Common myeloid progenitor, CD34-positive (primary cell): ENCODE measurements around the gene PTPN23.

Experiments used
- CTCF ChIA-PET: fragments of 350-600 bp; sonication (Branson Sonifier 250); formaldehyde crosslinking; loops from one replicate; lab custom pipeline; 2021; ENCODE audit warnings: antibody characterized with exemption; lab: Charles Lee
- POLR2A ChIA-PET: fragments of 350-600 bp; sonication (Branson Sonifier 250); formaldehyde crosslinking; loops from one replicate; lab custom pipeline; 2021; ENCODE audit warnings: antibody characterized with exemption; lab: Charles Lee
- DNase-seq, 3 donors: peaks; one replicate each; pipeline versions ENCODE4 v3.0.0 to v3.0.0-alpha.2; 2013
- H3K27ac ChIP-seq, 2 experiments: 1 replicate in 1 of 2; 2 replicates in 1 of 2; pipeline ENCODE4 v1.7.0; 2013; ENCODE audit warnings: inconsistent platforms in 2 of 2, low read length in 2 of 2, mild to moderate bottlenecking in 2 of 2, low read depth in 1 of 2, moderate library complexity in 1 of 2; ENCODE audit not compliant: severe bottlenecking in 2 of 2, insufficient read depth in 1 of 2, poor library complexity in 1 of 2
- H3K27me3 ChIP-seq, 5 experiments: replicated peaks in 2 of 5; 1 replicate in 3 of 5; 2 replicates in 2 of 5; pipeline versions ENCODE4 v1.6.1 to v1.7.0; 2013; ENCODE audit warnings: low read length in 4 of 5, mild to moderate bottlenecking in 2 of 5, moderate library complexity in 2 of 5, inconsistent platforms in 1 of 5; ENCODE audit not compliant: insufficient read depth in 5 of 5, control insufficient read depth in 4 of 5
- H3K36me3 ChIP-seq, 4 experiments: 1 replicate in 2 of 4; 2 replicates in 2 of 4; pipeline versions ENCODE4 v1.6.1 to v1.7.0; 2013; ENCODE audit warnings: low read length in 3 of 4, control low read depth in 1 of 4, mild to moderate bottlenecking in 1 of 4; ENCODE audit not compliant: control insufficient read depth in 4 of 4, insufficient read depth in 4 of 4
- H3K4me1 ChIP-seq, 4 experiments: 1 replicate in 3 of 4; 2 replicates in 1 of 4; pipeline versions ENCODE4 v1.6.1 to v1.7.1; 2013; ENCODE audit warnings: low read length in 3 of 4, mild to moderate bottlenecking in 3 of 4, control low read depth in 1 of 4, inconsistent platforms in 1 of 4, moderate library complexity in 1 of 4; ENCODE audit not compliant: control insufficient read depth in 4 of 4, insufficient read depth in 4 of 4; ENCODE audit errors: control extremely low read depth in 1 of 4
- H3K4me3 ChIP-seq, 7 experiments: 1 replicate in 4 of 7; 2 replicates in 3 of 7; pipeline versions ENCODE4 v1.5.1 to v1.7.0; 2013; ENCODE audit warnings: mild to moderate bottlenecking in 7 of 7, low read length in 6 of 7, moderate library complexity in 6 of 7, inconsistent platforms in 2 of 7, low read depth in 2 of 7, control low read depth in 1 of 7; ENCODE audit not compliant: insufficient read depth in 4 of 7, control insufficient read depth in 1 of 7; ENCODE audit errors: extremely low read depth in 1 of 7
- H3K9me3 ChIP-seq, 5 experiments: 1 replicate in 4 of 5; 2 replicates in 1 of 5; pipeline versions ENCODE4 v1.6.1 to v1.7.1; 2013; ENCODE audit warnings: low read length in 4 of 5, mild to moderate bottlenecking in 2 of 5, inconsistent platforms in 1 of 5, low read depth in 1 of 5, moderate library complexity in 1 of 5; ENCODE audit not compliant: control insufficient read depth in 4 of 5, insufficient read depth in 2 of 5; ENCODE audit errors: control extremely low read depth in 1 of 5
- WGBS: methylation state at CpG from one replicate; pipeline ENCODE4 v1.1.5; 2013; ENCODE audit not compliant: insufficient coverage; 5-methylcytosine and 5-hydroxymethylcytosine counted together

PTPN23 gene

GRCh38 chr3:47422743-47423142 lies 41.9 kb downstream of the PTPN23 start:
- ChIA-PET POLR2A (no interaction called here), CTCF (interaction anchor here (0.8 to 6.3 kb wide), 7 partner anchors 10 to 98 kb away, joined by 4 to 63 read pairs (median 6); partner anchors contain the start of genes ELP6 and SCAP)
- H3K36me3 ChIP-seq = peaks cover 3 to 81% (median 47%) of the 10 kb centered on the region in 4 experiments

GRCh38 chr3:47423548-47424145 lies 42.8 kb downstream of the PTPN23 start:
- 87% methylated on average over 4 of the region's 8 CpGs for WGBS
- peaks cover 2 to 85% (median 50%) of the 10 kb centered on the region in 4 experiments for H3K36me3 ChIP-seq

More at GRCh38 chr3:47422743-47423142, 41.9 kb downstream of the PTPN23 start:
- Histone ChIP-seq H3K9me3 (no peaks in the 10 kb centered on the region), H3K27ac (peak overlapping the region in 1 of 2 experiments; percentile 20), H3K4me3 (no peak overlapping the region), H3K27me3 (no peaks in the 10 kb centered on the region), H3K4me1 (peaks cover 0 to 18% (median 8%) of the 10 kb centered on the region in 4 experiments)
- 97% methylated on average over 7 of the region's 9 CpGs for WGBS
- no peak for DNase-seq

DNA sequence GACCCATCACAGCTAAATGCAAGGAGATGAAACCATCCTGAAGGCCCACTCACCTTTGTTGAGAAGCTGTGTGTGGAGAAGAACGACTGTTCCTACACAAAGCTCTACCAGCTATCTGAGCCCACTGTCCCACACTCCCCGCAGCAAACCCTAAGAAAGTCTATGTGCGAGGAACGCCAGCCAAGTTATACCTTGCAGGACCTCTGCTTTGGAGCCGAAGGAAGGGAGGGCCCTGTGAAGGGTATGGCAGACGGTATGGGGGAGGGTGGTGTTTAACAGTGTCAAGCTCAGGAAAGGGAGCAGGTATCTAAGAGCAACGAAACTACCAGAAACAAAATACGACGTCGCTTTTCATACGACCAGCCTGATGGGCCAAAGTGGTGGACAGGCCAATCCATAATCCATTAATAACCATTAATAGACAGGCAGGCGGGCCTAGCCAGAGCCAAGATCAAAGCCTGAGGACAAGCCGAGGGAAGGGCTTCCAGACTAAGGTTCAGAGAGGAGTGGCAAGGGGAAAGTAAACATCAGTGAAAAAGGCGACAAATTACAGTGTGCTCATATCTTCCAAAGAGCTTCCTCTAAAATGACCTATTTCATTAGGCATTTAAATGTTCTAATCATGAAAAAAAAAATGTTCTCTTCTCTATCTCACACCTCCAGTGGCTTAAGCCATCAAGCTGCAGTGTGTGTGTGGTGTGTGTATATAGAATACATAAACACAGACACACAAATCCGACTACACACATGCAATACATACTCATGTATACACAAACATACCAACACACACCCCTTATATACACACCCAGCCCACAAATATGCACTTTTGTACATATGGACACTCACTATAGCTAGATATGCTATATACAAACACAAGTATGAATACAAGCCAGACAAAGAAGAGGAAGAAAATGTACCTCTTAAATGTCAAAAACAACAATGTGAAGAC lies 43.9 kb downstream of the PTPN23 start:
- DNase-seq = no peak
- POLR2A ChIA-PET = no interaction called here
- CTCF ChIA-PET = interaction anchor here (0.7 to 6.3 kb wide), 4 partner anchors 10 to 53 kb away, joined by 3 to 63 read pairs (median 4); partner anchors contain the start of gene SCAP
- peaks cover 0 to 18% (median 8%) of the 10 kb centered on the region in 4 experiments for H3K4me1 ChIP-seq
- WGBS = 98% methylated on average over 8 of the region's 15 CpGs
- no peak overlapping the region for H3K4me3 ChIP-seq
- no peak overlapping the region for H3K27ac ChIP-seq
- no peaks in the 10 kb centered on the region for H3K9me3 ChIP-seq
- no peaks in the 10 kb centered on the region for H3K27me3 ChIP-seq
- peaks cover 0 to 75% (median 49%) of the 10 kb centered on the region in 4 experiments for H3K36me3 ChIP-seq

More at GRCh38 chr3:47423548-47424145, 42.8 kb downstream of the PTPN23 start:
- ChIA-PET POLR2A (no interaction called here), CTCF (interaction anchor here (0.8 to 6.3 kb wide), 4 partner anchors 11 to 97 kb away, joined by 4 to 63 read pairs (median 5); partner anchors contain the start of gene SCAP)
- no peaks in the 10 kb centered on the region for H3K27me3 ChIP-seq
- no peaks in the 10 kb centered on the region for H3K9me3 ChIP-seq
- no peak for DNase-seq
- H3K4me3 ChIP-seq = no peak overlapping the region
- H3K4me1 ChIP-seq = peaks cover 0 to 18% (median 8%) of the 10 kb centered on the region in 4 experiments
- no peak overlapping the region for H3K27ac ChIP-seq

GRCh38 chr3:47425383-47425778 lies 44.6 kb downstream of the PTPN23 start:
- DNase-seq = no peak
- Histone ChIP-seq H3K27me3 (no peaks in the 10 kb centered on the region), H3K36me3 (peaks cover 4 to 72% (median 45%) of the 10 kb centered on the region in 4 experiments), H3K4me1 (peaks cover 0 to 18% (median 8%) of the 10 kb centered on the region in 4 experiments), H3K27ac (no peak overlapping the region), H3K9me3 (no peaks in the 10 kb centered on the region), H3K4me3 (no peak overlapping the region)
- ChIA-PET CTCF (interaction anchor here (0.7 to 2.0 kb wide), 5 partner anchors 9 to 88 kb away, joined by 3 to 6 read pairs (median 3); partner anchors contain the start of gene ELP6), POLR2A (no interaction called here)
- 98% methylated on average over 11 of the region's 11 CpGs for WGBS

DNA sequence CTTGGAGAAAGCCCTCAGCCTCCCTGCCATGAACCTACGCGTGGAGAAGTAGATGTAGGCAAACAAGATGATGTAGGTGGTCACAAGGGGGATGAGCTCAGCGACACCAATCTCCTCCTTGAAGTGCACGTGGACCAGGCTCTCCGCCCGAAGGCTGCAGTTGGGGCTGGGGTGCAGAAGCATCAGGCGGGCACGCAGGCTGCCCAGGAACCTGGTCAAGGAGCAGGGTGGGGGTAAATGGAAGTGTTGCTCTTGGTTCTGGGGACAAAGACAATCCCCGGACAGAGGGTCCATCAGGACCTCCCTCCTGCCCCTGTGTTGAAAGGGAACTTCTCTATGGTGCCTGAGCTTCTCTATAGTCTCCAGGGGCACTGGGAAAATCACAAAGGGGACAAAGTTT lies 45.1 kb downstream of the PTPN23 start:
- peaks cover 4 to 74% (median 47%) of the 10 kb centered on the region in 4 experiments for H3K36me3 ChIP-seq
- DNase-seq = no peak
- no peak overlapping the region for H3K27ac ChIP-seq
- 96% methylated on average over 6 of the region's 9 CpGs for WGBS
- ChIA-PET POLR2A (no interaction called here), CTCF (interaction anchor here (0.8 to 2.0 kb wide), 4 partner anchors 8 to 88 kb away, joined by 3 to 6 read pairs (median 4); partner anchors contain the start of gene ELP6)
- no peaks in the 10 kb centered on the region for H3K27me3 ChIP-seq
- H3K4me1 ChIP-seq = peaks cover 0 to 18% (median 8%) of the 10 kb centered on the region in 4 experiments
- no peaks in the 10 kb centered on the region for H3K9me3 ChIP-seq
- no peak overlapping the region for H3K4me3 ChIP-seq

- DNase-seq = no peak
- H3K4me1 ChIP-seq = peaks cover 0 to under 1% (median under 1%) of the 10 kb centered on the region in 4 experiments
- H3K27ac ChIP-seq = no peak overlapping the region
- POLR2A ChIA-PET = no interaction called here
- H3K36me3 ChIP-seq = peaks cover 4 to 75% (median 55%) of the 10 kb centered on the region in 4 experiments
- H3K27me3 ChIP-seq = no peaks in the 10 kb centered on the region
- no peak overlapping the region for H3K4me3 ChIP-seq
- CTCF ChIA-PET = interaction anchor here (1.5 kb wide), 1 partner anchor 48 kb away, joined by 3 read pairs; no protein-coding TSS in a partner anchor
- WGBS = 100% methylated on average over 4 of the region's 6 CpGs
- H3K9me3 ChIP-seq = no peaks in the 10 kb centered on the region
These were observed 47.0 kb downstream of the PTPN23 start for GRCh38 chr3:47427866-47428265.
